Measurements from ENCODE around the gene TTC8.
A peak's percentile ranks its signal among the peaks of the same experiment; 100 is the strongest.
"Not testable (repeated sequence)": the region's sequence is repeated elsewhere in the genome, so short reads cannot be mapped to it uniquely, and the experiment has no call there.

Gene TTC8

GRCh38 chr14:88857861-88858260 is 33.4 kb downstream of the TTC8 start:
- H3K4me3 ChIP-seq (ENCODE audit: low read depth, low read length); H3K4me2 ChIP-seq (ENCODE audit: low read length); H3K36me3 ChIP-seq (ENCODE audit: control insufficient read depth in 1 of 2, insufficient read depth in 2 of 2, low read length in 2 of 2); H3K4me1 ChIP-seq (ENCODE audit: control insufficient read depth in 1 of 2, insufficient read depth in 2 of 2, low read length in 2 of 2); H3K23ac ChIP-seq (ENCODE audit: low read length); H2AK5ac ChIP-seq (ENCODE audit: low read length); H2AFZ ChIP-seq (ENCODE audit: insufficient read depth, low read length, poor library complexity); H3K4ac ChIP-seq (ENCODE audit: low read depth, low read length); H2BK12ac ChIP-seq (ENCODE audit: low read length); H4K12ac ChIP-seq (ENCODE audit: low read depth, low read length); H3K14ac ChIP-seq (ENCODE audit: low read length); H3K9ac ChIP-seq (ENCODE audit: low read length); H3K27me3 ChIP-seq (ENCODE audit: insufficient read depth, low read length); H2BK120ac ChIP-seq (ENCODE audit: insufficient read depth, low read length, poor library complexity); H3K9me3 ChIP-seq (ENCODE audit: insufficient read depth, low read depth, low read length); H3K79me2 ChIP-seq (ENCODE audit: control insufficient read depth, insufficient read depth, low read length, poor library complexity); H2BK5ac ChIP-seq (ENCODE audit: low read depth, low read length, poor library complexity); H3K27ac ChIP-seq (ENCODE audit: low read depth, low read length); H3K79me1 ChIP-seq (ENCODE audit: low read length); H3K18ac ChIP-seq (ENCODE audit: low read length); H4K8ac ChIP-seq (ENCODE audit: low read depth, low read length); H4K91ac ChIP-seq (ENCODE audit: low read depth, low read length); DNase-seq: not testable (repeated sequence)
- WGBS (ENCODE audit: extremely low coverage, insufficient coverage, insufficient read length) = no CpG with 5 or more reads among the region's 3 CpGs

GRCh38 chr14:88859118-88859517 is 34.7 kb downstream of the TTC8 start:
- not testable (repeated sequence) for H2BK12ac ChIP-seq (ENCODE audit: low read length); H3K4me1 ChIP-seq (ENCODE audit: control insufficient read depth in 1 of 2, insufficient read depth in 2 of 2, low read length in 2 of 2); H3K14ac ChIP-seq (ENCODE audit: low read length); H3K27ac ChIP-seq (ENCODE audit: low read depth, low read length); H3K9me3 ChIP-seq (ENCODE audit: insufficient read depth, low read depth, low read length); H4K12ac ChIP-seq (ENCODE audit: low read depth, low read length); H3K27me3 ChIP-seq (ENCODE audit: insufficient read depth, low read length); H2AK5ac ChIP-seq (ENCODE audit: low read length); H3K4ac ChIP-seq (ENCODE audit: low read depth, low read length); H3K36me3 ChIP-seq (ENCODE audit: control insufficient read depth in 1 of 2, insufficient read depth in 2 of 2, low read length in 2 of 2); H3K4me3 ChIP-seq (ENCODE audit: low read depth, low read length); H3K9ac ChIP-seq (ENCODE audit: low read length); H2BK120ac ChIP-seq (ENCODE audit: insufficient read depth, low read length, poor library complexity); H4K8ac ChIP-seq (ENCODE audit: low read depth, low read length); H2AFZ ChIP-seq (ENCODE audit: insufficient read depth, low read length, poor library complexity); H3K18ac ChIP-seq (ENCODE audit: low read length); H3K23ac ChIP-seq (ENCODE audit: low read length); DNase-seq; H3K79me2 ChIP-seq (ENCODE audit: control insufficient read depth, insufficient read depth, low read length, poor library complexity); H2BK5ac ChIP-seq (ENCODE audit: low read depth, low read length, poor library complexity); H4K91ac ChIP-seq (ENCODE audit: low read depth, low read length); H3K79me1 ChIP-seq (ENCODE audit: low read length); H3K4me2 ChIP-seq (ENCODE audit: low read length)
- no CpG with 5 or more reads among the region's 2 CpGs for WGBS (ENCODE audit: extremely low coverage, insufficient coverage, insufficient read length)

GRCh38 chr14:88863167-88863566 is 38.7 kb downstream of the TTC8 start:
- Histone ChIP-seq H2BK5ac (ENCODE audit: low read depth, low read length, poor library complexity) (no peak overlapping the region), H3K36me3 (ENCODE audit: control insufficient read depth in 1 of 2, insufficient read depth in 2 of 2, low read length in 2 of 2) (no peaks in the 10 kb centered on the region), H3K4me1 (ENCODE audit: control insufficient read depth in 1 of 2, insufficient read depth in 2 of 2, low read length in 2 of 2) (no peaks in the 10 kb centered on the region), H2BK12ac (ENCODE audit: low read length) (no peak overlapping the region), H3K23ac (ENCODE audit: low read length) (no peak overlapping the region), H4K12ac (ENCODE audit: low read depth, low read length) (no peak overlapping the region), H3K27me3 (ENCODE audit: insufficient read depth, low read length) (no peaks in the 10 kb centered on the region), H3K14ac (ENCODE audit: low read length) (no peak overlapping the region), H3K4me3 (ENCODE audit: low read depth, low read length) (no peak overlapping the region), H3K18ac (ENCODE audit: low read length) (no peak overlapping the region), H4K8ac (ENCODE audit: low read depth, low read length) (no peak overlapping the region), H2BK120ac (ENCODE audit: insufficient read depth, low read length, poor library complexity) (no peak overlapping the region), H4K91ac (ENCODE audit: low read depth, low read length) (no peak overlapping the region), H3K4me2 (ENCODE audit: low read length) (no peak overlapping the region), H2AFZ (ENCODE audit: insufficient read depth, low read length, poor library complexity) (no peak overlapping the region), H3K9me3 (ENCODE audit: insufficient read depth, low read depth, low read length) (no peaks in the 10 kb centered on the region), H3K9ac (ENCODE audit: low read length) (peak overlapping the region; percentile 20), H3K27ac (ENCODE audit: low read depth, low read length) (no peak overlapping the region), H3K4ac (ENCODE audit: low read depth, low read length) (no peak overlapping the region), H2AK5ac (ENCODE audit: low read length) (no peak overlapping the region), H3K79me1 (ENCODE audit: low read length) (no peaks in the 10 kb centered on the region), H3K79me2 (ENCODE audit: control insufficient read depth, insufficient read depth, low read length, poor library complexity) (no peaks in the 10 kb centered on the region)
- DNase-seq = no peak
- WGBS (ENCODE audit: extremely low coverage, insufficient coverage, insufficient read length) = no CpG with 5 or more reads among the region's 1 CpG

- no CpG with 5 or more reads among the region's 1 CpG for whole genome bisulfite sequencing (ENCODE audit: extremely low coverage, insufficient coverage, insufficient read length)
Observed at GRCh38 chr14:88864198-88864597, 39.7 kb downstream of the TTC8 start.

More at GRCh38 chr14:88864198-88864597, 39.7 kb downstream of the TTC8 start:
- no peak overlapping the region for H2BK120ac ChIP-seq (ENCODE audit: insufficient read depth, low read length, poor library complexity)
- DNase-seq = no peak
- H3K27me3 ChIP-seq (ENCODE audit: insufficient read depth, low read length) = no peaks in the 10 kb centered on the region
- no peak overlapping the region for H2AK5ac ChIP-seq (ENCODE audit: low read length)
- H3K14ac ChIP-seq (ENCODE audit: low read length) = no peak overlapping the region
- H3K79me1 ChIP-seq (ENCODE audit: low read length) = no peaks in the 10 kb centered on the region
- H3K4me2 ChIP-seq (ENCODE audit: low read length) = no peak overlapping the region
- no peak overlapping the region for H3K9ac ChIP-seq (ENCODE audit: low read length)
- H4K12ac ChIP-seq (ENCODE audit: low read depth, low read length) = no peak overlapping the region
- H3K4me1 ChIP-seq (ENCODE audit: control insufficient read depth in 1 of 2, insufficient read depth in 2 of 2, low read length in 2 of 2) = no peaks in the 10 kb centered on the region
- H3K9me3 ChIP-seq (ENCODE audit: insufficient read depth, low read depth, low read length) = no peaks in the 10 kb centered on the region
- no peak overlapping the region for H3K23ac ChIP-seq (ENCODE audit: low read length)
- H2AFZ ChIP-seq (ENCODE audit: insufficient read depth, low read length, poor library complexity) = no peak overlapping the region
- H3K27ac ChIP-seq (ENCODE audit: low read depth, low read length) = no peak overlapping the region
- H3K18ac ChIP-seq (ENCODE audit: low read length) = no peak overlapping the region
- H4K8ac ChIP-seq (ENCODE audit: low read depth, low read length) = no peak overlapping the region
- no peaks in the 10 kb centered on the region for H3K79me2 ChIP-seq (ENCODE audit: control insufficient read depth, insufficient read depth, low read length, poor library complexity)
- H3K4ac ChIP-seq (ENCODE audit: low read depth, low read length) = no peak overlapping the region
- no peak overlapping the region for H3K4me3 ChIP-seq (ENCODE audit: low read depth, low read length)
- H2BK5ac ChIP-seq (ENCODE audit: low read depth, low read length, poor library complexity) = no peak overlapping the region
- H4K91ac ChIP-seq (ENCODE audit: low read depth, low read length) = no peak overlapping the region
- H2BK12ac ChIP-seq (ENCODE audit: low read length) = no peak overlapping the region
- no peaks in the 10 kb centered on the region for H3K36me3 ChIP-seq (ENCODE audit: control insufficient read depth in 1 of 2, insufficient read depth in 2 of 2, low read length in 2 of 2)

Measured in trophoblast cell (in vitro differentiated cells and primary cell).